MM.1S (cell line): ENCODE data around the gene CDH4.

Experiments used
- DNase-seq: peaks from one replicate; pipeline ENCODE4 v3.0.0-alpha.2; 2015
- H2AFZ ChIP-seq: fragments of 300-600 bp; sonication (generic); 2 replicates; pipeline ENCODE4 v1.6.0; 2016; ENCODE audit warnings: antibody characterized with exemption, low read length
- H3F3A ChIP-seq: fragments of 300-600 bp; sonication (generic); 2 replicates; pipeline ENCODE4 v1.6.1; 2016; ENCODE audit warnings: mild to moderate bottlenecking, antibody characterized with exemption, low read length, moderate library complexity, mixed read lengths; ENCODE audit not compliant: insufficient read depth
- H3K27ac ChIP-seq: fragments of 300-600 bp; sonication (generic); 2 replicates; pipeline ENCODE4 v1.5.1; 2016; ENCODE audit warnings: mild to moderate bottlenecking, low read length
- H3K27me3 ChIP-seq: fragments of 300-600 bp; sonication (generic); replicated peaks from 2 replicates; pipeline ENCODE4 v1.6.0; 2016; ENCODE audit warnings: low read length; ENCODE audit not compliant: insufficient read depth
- H3K36me3 ChIP-seq: fragments of 300-600 bp; sonication (generic); replicated peaks from 2 replicates; pipeline ENCODE4 v1.6.1; 2016; ENCODE audit warnings: mild to moderate bottlenecking, low read length, mixed read lengths; ENCODE audit not compliant: insufficient read depth
- H3K4me1 ChIP-seq: fragments of 300-600 bp; sonication (generic); 2 replicates; pipeline ENCODE4 v1.6.1; 2016; ENCODE audit warnings: low read length, mixed read lengths
- H3K4me2 ChIP-seq: fragments of 300-600 bp; sonication (generic); 2 replicates; pipeline ENCODE4 v1.6.0; 2016; ENCODE audit warnings: low read depth, low read length
- H3K4me3 ChIP-seq: fragments of 300-600 bp; sonication (generic); 2 replicates; pipeline ENCODE4 v1.5.1; 2016; ENCODE audit warnings: low read length, mixed read lengths
- H3K79me2 ChIP-seq: fragments of 300-600 bp; sonication (generic); 2 replicates; pipeline ENCODE4 v1.6.1; 2016; ENCODE audit warnings: mixed run types, low read length, mixed read lengths
- H3K9ac ChIP-seq: fragments of 300-600 bp; sonication (generic); 2 replicates; pipeline ENCODE4 v1.6.1; 2016; ENCODE audit warnings: low read length, mixed read lengths
- H3K9me2 ChIP-seq: fragments of 300-600 bp; sonication (generic); replicated peaks from 2 replicates; pipeline ENCODE4 v1.6.1; 2016; ENCODE audit warnings: mild to moderate bottlenecking, low read length, mixed read lengths; ENCODE audit not compliant: insufficient read depth
- H3K9me3 ChIP-seq: fragments of 300-600 bp; sonication (generic); replicated peaks from 2 replicates; pipeline ENCODE4 v1.6.1; 2016; ENCODE audit warnings: mild to moderate bottlenecking, low read length, mixed read lengths; ENCODE audit not compliant: insufficient read depth
- H4K20me1 ChIP-seq: fragments of 300-600 bp; sonication (generic); 2 replicates; pipeline ENCODE4 v1.6.1; 2016; ENCODE audit warnings: mild to moderate bottlenecking, low read length, moderate library complexity, mixed read lengths; ENCODE audit not compliant: insufficient read depth
- CTCF ChIP-seq: fragments of 300-600 bp; sonication (generic); IDR thresholded peaks from 2 replicates; pipeline ENCODE4 v1.5.1; 2016; ENCODE audit warnings: antibody characterized with exemption, low read length, mixed read lengths
- EZH2 ChIP-seq: fragments of 300-600 bp; sonication (generic); optimal IDR thresholded peaks from 2 replicates; pipeline ENCODE3; 2017; ENCODE audit warnings: low read depth, mild to moderate bottlenecking, antibody characterized with exemption, low read length, mixed read lengths
- EZH2phosphoT487 ChIP-seq: fragments of 300-600 bp; sonication (generic); IDR thresholded peaks from 2 replicates; pipeline ENCODE4 v1.6.1; 2018; ENCODE audit warnings: antibody characterized with exemption, low read length

CDH4 gene

GRCh38 chr20:61677928-61678327 lies 425.9 kb downstream of the CDH4 start:
- Histone ChIP-seq H2AFZ (no peak overlapping the region), H3F3A (no peaks in the 10 kb centered on the region), H3K9ac (no peak overlapping the region), H3K9me2 (no peaks in the 10 kb centered on the region), H3K27ac (no peak overlapping the region), H3K79me2 (no peaks in the 10 kb centered on the region), H3K4me2 (no peak overlapping the region), H4K20me1 (no peaks in the 10 kb centered on the region), H3K36me3 (no peaks in the 10 kb centered on the region), H3K27me3 (peaks cover 67% of the 10 kb centered on the region), H3K4me1 (no peaks in the 10 kb centered on the region), H3K4me3 (no peak overlapping the region), H3K9me3 (no peaks in the 10 kb centered on the region)
- DNase-seq: no peak
- TF ChIP-seq EZH2phosphoT487 (no peak), EZH2 (no peak), CTCF (no peak)

GRCh38 chr20:61678437-61678836 lies 426.4 kb downstream of the CDH4 start:
- TF ChIP-seq EZH2phosphoT487 (no peak), EZH2 (no peak), CTCF (no peak)
- Histone ChIP-seq H3K9me3 (no peaks in the 10 kb centered on the region), H3K79me2 (no peaks in the 10 kb centered on the region), H3K4me2 (no peak overlapping the region), H3K36me3 (no peaks in the 10 kb centered on the region), H3F3A (no peaks in the 10 kb centered on the region), H3K4me3 (no peak overlapping the region), H3K9ac (no peak overlapping the region), H3K4me1 (no peaks in the 10 kb centered on the region), H4K20me1 (no peaks in the 10 kb centered on the region), H3K27me3 (peaks cover 69% of the 10 kb centered on the region), H2AFZ (no peak overlapping the region), H3K27ac (no peak overlapping the region), H3K9me2 (no peaks in the 10 kb centered on the region)
- no peak for DNase-seq

- no peak for DNase-seq
- no peak overlapping the region for H3K27ac ChIP-seq
- H3K79me2 ChIP-seq: no peaks in the 10 kb centered on the region
- no peaks in the 10 kb centered on the region for H3K4me1 ChIP-seq
- no peaks in the 10 kb centered on the region for H3K36me3 ChIP-seq
- no peaks in the 10 kb centered on the region for H3K9me2 ChIP-seq
- peaks cover 69% of the 10 kb centered on the region for H3K27me3 ChIP-seq
- no peak overlapping the region for H2AFZ ChIP-seq
- H3K9me3 ChIP-seq: no peaks in the 10 kb centered on the region
- no peak overlapping the region for H3K4me3 ChIP-seq
- no peaks in the 10 kb centered on the region for H3F3A ChIP-seq
- no peaks in the 10 kb centered on the region for H4K20me1 ChIP-seq
- TF ChIP-seq EZH2phosphoT487 (no peak), CTCF (no peak), EZH2 (no peak)
- H3K4me2 ChIP-seq: no peak overlapping the region
- H3K9ac ChIP-seq: no peak overlapping the region
These were observed 427.4 kb downstream of the CDH4 start for GRCh38 chr20:61679473-61679872.
